Occipital lobe (tissue), 2 donors: ENCODE measurements around the gene KHDRBS2. TPM values are rescaled to one million over a fixed set of nuclear protein-coding genes. Genes with fewer than 3 reads are reported as not detected.
"Not testable (repeated sequence)": the region's sequence is repeated elsewhere in the genome, so short reads cannot be mapped to it uniquely, and the experiment has no call there.

Source experiments
- DNase-seq: peaks from one replicate; lab custom pipeline; 2025; lab: John Stamatoyannopoulos, UW
- total RNA-seq: library from RNA; depleted of rRNA; stranded (reverse); fragments of >200 nt; gene quantifications from one replicate; pipeline ENCODE4 v1.2.3, GENCODE V29; 2014

The KHDRBS2 gene
- total RNA-seq, 1 donor from 2014 or later, result 66.8 TPM

DNA sequence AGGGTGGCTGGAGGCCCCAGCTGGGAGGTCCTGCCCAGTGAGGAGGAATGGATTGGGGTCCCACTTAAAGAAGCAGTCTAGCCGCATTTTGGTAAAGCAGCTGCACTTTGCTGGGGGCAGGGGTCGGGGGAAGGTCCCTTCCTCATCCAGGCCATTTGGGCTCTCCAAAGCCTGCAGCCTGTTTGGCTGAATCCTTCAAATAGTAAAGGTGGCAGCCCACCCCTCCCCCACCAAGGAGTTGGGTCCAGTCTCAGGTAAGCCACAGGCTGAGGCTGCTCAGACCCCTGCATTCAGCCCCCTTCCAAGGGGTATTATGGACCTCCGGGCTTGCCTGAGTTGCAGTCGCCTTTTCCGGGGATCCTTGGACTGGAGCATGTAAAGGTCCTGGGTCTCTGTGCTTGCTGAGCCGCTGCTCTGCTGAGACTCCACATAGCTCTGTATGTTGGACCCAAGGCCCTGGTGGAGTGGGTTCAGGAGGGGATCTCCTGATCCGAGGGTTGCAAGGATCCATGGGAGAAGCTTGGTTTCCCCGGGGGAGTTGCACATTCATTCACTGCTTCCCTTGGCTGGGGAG is 417.4 kb downstream of the KHDRBS2 start:
- no peak for DNase-seq

- DNase-seq, result no peak
These were observed 418.4 kb downstream of the KHDRBS2 start for GRCh38 chr6:61867635-61868034.

DNA sequence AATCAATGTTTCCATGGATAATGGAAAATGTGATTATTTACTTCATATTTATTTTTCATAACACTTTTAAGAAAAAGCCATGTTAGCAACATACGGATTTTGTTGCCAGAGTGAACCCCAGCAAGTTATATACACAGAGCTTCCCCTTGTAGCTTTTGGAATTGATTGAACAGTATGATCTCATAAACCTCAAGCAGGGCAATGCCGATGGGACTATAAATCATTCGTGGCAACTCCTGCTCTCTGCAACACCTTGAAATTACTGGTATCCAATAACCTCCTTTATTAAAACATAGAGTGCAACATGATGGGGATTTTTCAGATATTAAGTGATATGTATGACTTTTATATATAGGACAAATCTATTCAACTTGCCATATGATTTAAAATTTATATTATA is 428.5 kb downstream of the KHDRBS2 start:
- DNase-seq, result no peak

GRCh38 chr6:61841958-61842357 is 444.1 kb downstream of the KHDRBS2 start:
- no peak for DNase-seq

DNA sequence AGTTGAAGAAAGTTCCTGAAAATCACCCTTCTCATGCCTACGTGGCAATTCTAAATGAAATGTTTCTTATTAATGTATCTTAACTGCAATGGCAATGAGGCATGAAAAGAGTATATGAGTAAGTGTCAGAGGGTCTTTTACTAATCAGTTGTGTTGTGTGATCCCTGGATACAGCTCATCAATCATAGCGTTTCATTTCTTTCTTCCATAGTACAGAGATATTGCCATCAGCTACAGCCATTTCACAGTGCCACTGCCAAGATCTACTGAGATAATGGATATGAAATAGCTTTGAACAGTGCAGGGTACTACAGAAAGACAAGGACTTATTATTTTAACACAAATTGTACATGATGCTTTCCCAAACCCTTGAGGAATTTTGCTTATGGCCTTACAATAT is 450.8 kb downstream of the KHDRBS2 start:
- DNase-seq, result no peak

DNA sequence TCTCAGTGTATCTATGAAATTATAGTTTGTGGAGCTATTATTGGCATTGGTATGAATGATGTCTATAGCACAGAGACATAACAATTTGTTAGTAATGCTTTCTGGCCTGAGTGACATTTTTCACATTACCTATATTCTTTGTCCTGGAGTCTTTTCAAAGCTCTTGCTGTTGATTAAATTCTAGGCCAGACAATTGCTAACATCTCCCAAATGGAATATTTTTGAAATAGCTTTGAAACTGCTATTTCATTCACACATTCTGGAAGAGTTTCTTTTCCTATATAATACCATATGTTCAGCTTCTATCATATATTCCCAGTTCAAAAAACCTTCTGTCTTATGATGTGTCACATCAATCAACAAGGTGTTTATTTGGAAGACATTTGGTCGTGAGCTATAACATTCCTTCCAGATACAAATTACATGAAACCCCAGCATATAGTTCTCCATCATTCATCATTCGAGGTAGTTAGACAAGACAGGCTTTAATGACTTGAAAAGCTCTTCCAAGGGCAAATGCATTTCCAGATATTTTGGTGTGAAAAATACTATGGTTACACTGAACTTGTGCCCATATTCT is 452.8 kb downstream of the KHDRBS2 start:
- no peak for DNase-seq

- no peak for DNase-seq
These were observed 468.3 kb downstream of the KHDRBS2 start for GRCh38 chr6:61817716-61818115.

- no peak for DNase-seq
These were observed 476.0 kb downstream of the KHDRBS2 start for GRCh38 chr6:61810047-61810446.

- no peak for DNase-seq
These were observed 476.9 kb downstream of the KHDRBS2 start for GRCh38 chr6:61809004-61809595.

- DNase-seq, result no peak
These were observed 498.0 kb downstream of the KHDRBS2 start for GRCh38 chr6:61787998-61788397.

DNA sequence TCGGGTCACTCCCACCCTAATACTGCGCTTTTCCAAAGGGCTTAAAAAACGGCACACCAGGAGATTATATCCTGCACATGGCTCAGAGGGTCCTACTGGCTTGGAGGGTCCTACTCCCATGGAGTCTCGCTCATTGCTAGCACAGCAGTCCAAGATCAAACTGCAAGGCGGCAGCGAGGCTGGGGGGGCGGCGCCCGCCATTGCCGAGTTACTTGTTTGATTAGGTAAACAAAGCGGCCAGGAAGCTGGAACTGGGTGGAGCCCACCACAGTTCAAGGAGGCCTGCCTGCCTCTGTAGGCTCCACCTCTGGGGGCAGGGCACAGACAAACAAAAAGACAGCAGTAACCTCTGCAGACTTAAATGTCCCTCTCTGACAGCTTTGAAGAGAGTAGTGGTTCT is 516.6 kb downstream of the KHDRBS2 start:
- not testable (repeated sequence) for DNase-seq

DNA sequence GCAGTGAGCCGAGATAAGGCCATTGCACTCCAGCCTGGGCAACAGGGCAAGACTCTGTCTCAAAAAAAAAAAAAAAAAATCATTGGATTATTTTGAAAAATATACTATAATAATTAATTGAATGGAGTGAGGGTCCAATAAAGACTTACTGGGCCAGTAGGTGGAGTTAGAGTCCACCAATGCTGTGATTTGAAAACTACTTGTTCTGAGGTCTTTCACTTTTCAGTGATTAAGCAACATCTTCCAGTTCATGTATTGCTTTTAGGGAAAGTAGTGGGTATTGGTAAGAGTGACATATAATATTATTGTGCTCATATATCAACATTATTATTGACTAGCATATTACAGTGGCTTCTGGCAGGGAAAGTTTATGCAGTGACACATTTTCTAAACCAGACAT is 530.3 kb downstream of the KHDRBS2 start:
- DNase-seq, result no peak

- DNase-seq, result no peak
These were observed 534.0 kb downstream of the KHDRBS2 start for GRCh38 chr6:61751986-61752385.

- DNase-seq, result no peak
These were observed 540.0 kb downstream of the KHDRBS2 start for GRCh38 chr6:61745994-61746393.

- DNase-seq, result no peak
These were observed 574.2 kb downstream of the KHDRBS2 start for GRCh38 chr6:61711849-61712248.

- DNase-seq, result no peak
These were observed 597.9 kb downstream of the KHDRBS2 start for GRCh38 chr6:61688165-61688564.

DNA sequence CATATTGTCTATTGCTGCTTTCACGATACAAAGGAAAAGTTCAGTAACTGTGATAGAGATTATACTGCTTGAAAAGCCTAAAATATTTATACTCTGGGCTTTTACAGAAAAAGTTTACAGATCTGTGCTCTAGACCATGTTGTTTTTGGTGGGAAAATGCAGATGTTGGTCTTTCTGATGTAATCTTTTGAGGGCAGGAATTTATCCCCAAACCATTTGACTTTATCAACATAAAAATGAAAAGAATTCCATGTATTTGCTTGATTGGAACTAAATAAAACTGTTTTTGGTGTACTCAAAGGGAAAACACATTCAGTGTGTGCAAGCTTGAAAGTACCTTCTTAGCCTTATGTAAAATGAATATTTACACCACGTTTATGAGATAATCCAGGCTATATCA is 603.5 kb downstream of the KHDRBS2 start:
- DNase-seq, result no peak

- DNase-seq, result no peak
These were observed 606.4 kb downstream of the KHDRBS2 start for GRCh38 chr6:61679625-61680024.

DNA sequence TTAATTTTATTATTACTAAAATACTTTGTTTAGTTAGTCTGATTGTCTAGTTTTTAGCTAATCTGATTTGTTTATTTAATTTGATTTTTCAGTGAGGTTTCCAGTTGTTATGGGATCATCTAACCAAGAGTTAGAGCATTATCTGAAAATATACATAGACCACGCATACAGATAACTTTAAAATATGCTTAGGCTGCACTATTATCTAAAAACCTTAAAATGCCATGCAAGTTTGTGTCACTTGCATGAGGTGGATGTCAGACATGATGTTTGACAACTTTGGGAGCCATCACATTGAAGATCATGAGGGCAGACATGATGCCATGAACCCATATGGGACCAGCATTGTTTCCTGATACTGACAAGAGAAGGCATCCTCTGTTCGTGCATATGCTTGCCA is 610.3 kb downstream of the KHDRBS2 start:
- no peak for DNase-seq

GRCh38 chr6:61649845-61650244 is 636.2 kb downstream of the KHDRBS2 start:
- no peak for DNase-seq

DNA sequence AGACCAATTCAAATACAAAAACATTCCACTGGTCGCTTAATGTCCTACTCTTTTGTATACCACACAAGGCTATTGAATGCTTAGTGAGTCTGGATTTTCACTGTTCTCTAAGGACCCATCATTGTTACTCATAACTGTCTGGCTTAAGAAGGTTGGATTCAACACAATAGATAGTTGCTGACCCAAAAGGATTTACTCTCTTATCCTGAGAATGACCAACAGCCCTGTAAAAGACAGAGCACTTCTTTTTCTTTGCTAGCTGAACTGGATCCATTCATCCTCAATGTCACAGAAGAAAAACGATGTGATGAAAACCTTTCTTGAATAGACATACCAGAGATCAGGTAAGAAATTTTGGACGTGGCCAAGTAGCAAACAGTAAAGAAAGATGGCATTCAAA is 645.6 kb downstream of the KHDRBS2 start:
- no peak for DNase-seq
